ENCODE results near the gene LTBR.

LTBR gene

DNA sequence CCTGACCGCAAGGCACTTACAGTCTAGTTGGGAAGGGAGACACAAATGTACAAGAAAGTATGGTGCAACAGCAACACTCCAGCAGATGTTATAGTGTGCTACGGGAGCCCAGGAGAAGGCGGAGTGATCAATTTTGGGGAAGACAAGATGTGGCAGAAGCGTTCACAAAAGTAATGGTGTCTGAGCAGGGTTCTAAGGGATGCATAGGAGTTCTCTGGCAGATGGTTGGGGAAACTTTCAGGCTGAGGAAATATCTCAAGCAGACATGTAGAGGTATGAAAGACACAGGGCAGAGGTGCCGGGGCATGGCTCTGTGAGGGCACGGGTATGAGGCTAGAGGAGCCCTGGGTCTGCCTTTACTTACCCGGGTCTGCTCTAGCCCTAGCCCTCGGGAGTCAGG, 37.0 kb upstream of the LTBR start:
- DNase-seq = no peak

GRCh38 chr12:6347367-6348338, 36.3 kb upstream of the LTBR start:
- DNase-seq = peak; percentile 32

GRCh38 chr12:6351622-6352021, 32.3 kb upstream of the LTBR start:
- no peak for DNase-seq

- DNase-seq = peak; percentile 77
These were observed 31.5 kb upstream of the LTBR start for GRCh38 chr12:6352193-6353173.

DNA sequence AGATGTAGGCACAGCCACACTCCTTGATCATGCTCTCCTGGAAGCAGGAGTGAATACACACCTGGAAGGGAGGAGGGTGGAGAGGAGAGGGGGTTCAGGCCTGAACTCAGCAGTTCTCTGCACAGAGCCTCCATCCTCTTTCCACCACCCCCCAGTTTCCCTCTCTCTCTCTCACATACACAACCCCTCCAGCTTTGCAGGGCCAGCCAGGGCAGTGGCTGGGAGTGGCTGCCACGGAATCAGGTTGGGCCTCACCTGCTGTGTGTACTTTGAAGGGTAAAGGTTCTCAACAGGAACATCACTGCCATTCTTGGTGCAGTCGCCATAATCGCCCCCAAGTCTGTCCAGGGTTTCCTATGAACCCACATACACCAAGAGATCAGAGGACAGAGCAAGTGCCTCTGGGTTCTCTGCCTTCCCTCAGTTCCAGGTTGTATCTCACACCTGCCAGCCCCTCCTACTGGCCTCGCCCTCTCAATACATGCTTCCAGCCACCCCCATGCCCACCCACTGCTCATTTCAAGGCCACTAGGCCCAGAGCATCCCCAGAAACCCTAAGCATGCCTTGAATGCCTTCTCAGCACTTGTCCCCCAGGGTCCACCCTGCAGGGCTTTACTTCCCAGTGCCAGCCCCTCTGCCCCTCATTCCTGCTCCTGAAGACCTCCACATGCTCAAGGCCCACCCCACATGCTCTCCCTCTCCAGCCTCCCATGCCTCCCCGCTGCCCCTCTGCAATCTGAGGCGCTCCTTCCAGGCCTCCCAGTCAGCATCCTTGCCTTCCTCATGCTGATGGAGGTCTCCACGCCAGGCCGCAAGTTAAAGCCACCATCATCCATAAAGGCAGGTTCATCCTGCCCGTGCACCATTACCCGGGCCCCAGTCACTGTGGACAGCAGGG, 29.2 kb upstream of the LTBR start:
- DNase-seq = no peak

DNA sequence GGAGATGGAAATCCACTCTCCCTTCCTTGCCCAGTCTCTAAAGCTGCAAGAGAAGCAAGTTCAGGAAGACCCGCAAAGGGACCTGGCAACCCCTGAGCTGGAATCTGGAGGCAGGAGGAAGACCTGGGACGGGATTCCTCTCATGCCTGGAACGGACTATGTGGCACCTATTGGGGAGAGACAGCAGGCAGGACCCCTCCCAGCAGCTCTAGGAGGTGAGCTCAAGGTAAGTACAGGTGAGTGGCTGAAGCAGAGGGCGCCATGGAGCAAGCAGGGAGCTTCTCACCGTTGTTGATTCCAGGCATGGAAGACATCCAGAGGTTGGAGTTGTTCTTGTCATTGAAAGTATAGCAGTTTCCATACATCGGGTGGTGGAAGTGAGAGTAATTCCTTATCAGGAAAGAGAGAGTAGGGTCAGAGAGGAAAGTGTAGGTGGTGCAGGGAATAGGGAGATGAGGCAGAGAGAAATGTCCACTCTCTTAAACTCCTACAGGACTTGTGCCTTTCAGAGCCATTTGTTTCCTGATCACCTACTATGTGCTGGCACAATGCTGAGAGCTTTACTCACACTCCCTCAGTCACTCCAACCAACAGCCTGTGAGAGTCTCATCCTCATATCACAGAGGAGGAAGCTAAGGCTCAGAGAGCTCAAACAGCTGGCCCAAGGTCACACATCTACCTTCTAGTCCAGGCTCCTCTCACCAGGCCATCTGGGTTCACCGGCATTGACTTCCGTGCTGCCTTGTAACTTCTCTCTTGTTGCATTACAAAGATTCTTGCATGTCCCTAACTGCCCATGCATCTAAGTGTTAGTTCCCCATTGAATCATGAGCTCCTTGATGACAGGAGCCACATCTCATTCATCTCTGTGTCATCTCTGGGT, 28.2 kb upstream of the LTBR start:
- peak; percentile 91 for DNase-seq

DNA sequence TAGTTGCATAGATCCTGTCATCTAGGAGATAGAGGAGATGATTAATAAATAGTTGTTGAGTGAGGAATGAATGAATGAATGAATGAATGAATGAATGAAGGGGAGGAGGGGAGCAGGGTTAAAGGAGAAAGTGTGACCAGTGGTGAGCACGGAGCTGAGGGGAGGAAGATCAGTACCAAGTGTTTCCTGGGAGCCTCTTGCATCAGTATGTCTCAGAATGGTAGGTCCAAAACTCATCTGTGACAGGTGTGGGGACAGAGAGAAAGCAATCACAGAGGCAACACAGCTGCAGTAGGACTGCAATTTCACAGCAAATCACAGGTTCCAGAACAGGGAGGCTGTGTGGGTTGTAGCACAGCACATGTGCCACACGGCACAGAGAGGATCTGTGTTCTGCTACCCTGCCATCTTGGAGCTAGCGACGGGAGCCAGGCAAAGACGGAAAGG, 27.6 kb upstream of the LTBR start:
- no peak for DNase-seq

DNA sequence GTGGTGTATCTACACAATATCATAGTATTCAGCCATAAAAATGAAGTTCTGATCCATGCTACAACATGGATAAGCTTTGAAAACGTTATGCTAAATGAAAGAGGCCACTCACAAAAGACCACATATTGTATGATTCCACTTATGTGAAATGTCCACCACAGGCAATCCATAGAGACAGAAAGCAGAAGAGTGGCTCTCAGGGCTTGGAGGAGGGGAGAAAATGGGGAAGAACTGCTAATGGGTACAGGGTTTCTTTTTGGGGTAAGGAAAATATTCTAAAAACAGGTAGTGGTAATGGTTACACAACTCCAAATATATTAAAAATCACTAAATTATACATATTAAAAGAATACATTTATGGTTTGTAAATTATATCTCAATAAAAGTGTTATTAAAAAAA, 25.1 kb upstream of the LTBR start:
- peak; percentile 72 for DNase-seq

DNA sequence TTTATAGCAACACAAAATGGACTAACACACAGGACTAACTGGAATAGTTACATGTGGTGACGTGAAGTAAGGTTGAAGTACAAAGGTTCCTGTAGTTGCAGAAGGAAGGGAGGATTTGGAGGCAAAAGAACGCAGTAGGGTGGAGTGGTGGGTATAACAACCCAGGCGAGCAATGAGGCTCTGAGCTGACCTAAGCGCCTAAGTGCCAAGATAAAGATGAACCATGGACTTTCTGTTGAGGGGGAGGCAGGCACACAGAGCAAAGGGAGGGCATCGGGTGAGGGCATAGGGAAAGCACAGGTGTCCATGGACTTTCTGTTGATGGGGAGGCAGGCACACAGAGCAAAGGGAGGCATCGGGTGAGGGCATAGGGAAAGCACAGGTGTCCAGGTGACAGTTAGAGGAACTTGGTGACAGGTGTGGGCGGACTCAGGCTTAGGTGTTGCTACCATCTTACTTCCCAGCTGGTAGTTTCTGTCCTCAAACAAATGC, 23.8 kb upstream of the LTBR start:
- DNase-seq = no peak

GRCh38 chr12:6360578-6361490, 23.1 kb upstream of the LTBR start:
- DNase-seq = no peak

DNA sequence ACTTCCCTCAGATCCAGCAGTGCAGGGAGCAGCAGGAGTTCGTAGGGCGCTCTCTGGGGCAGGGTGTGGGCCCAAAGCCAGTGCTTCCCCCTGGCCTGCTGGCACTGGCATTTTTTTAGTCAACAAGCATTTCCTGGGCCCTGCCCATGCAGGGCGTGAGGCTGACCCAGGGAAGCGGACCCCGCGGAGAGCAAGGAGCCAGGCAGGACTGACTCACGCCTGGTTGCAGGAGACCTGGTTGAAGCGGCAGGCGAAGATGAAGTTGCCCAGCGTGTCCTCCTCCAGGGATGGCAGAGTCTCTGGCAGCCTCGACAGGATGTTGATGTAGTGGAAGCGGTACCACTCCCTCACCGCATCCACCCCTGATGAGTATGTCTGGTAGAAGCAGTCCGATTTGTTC, 22.1 kb upstream of the LTBR start:
- DNase-seq = peak; percentile 58

- DNase-seq = no peak
These were observed 21.6 kb upstream of the LTBR start for GRCh38 chr12:6362403-6362802.

- DNase-seq = no peak
These were observed 21.0 kb upstream of the LTBR start for GRCh38 chr12:6363010-6363329.

DNA sequence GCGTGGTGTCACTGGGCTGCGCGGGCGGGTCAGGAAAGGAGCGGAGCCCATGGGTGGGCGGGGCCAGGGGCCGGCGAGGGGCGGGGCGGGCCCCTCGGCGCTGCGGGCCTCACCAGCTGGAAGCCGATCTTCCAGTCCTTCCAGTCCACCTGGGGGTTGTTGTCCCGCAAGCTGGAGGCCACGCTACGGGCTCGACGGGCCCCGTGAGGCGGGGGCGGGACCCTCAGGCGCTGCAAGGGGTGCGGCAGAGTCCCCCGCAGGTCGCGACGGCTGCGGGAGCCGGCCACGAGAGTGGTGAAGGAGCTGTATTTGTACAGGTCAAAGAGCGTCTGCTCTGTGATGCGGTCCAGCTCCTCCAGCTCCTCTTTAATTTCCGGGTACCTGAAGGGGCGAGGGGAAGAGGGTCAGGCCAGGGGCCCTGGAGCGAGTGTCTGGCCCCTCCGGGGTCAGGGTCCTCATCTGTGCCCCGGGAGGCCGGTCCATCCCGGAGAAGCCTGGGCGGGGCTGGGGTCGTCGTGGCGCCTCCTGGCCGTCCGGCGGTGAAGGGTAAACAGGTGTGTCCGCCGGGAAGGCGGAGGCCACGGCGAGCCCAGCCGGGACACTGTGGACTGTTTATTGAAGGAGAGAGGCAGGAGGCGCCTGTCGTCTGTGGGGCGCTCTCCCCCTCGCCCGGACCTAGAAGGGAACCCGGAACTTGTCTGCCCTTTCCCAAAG, 20.5 kb upstream of the LTBR start:
- DNase-seq = peak; percentile 81

DNA sequence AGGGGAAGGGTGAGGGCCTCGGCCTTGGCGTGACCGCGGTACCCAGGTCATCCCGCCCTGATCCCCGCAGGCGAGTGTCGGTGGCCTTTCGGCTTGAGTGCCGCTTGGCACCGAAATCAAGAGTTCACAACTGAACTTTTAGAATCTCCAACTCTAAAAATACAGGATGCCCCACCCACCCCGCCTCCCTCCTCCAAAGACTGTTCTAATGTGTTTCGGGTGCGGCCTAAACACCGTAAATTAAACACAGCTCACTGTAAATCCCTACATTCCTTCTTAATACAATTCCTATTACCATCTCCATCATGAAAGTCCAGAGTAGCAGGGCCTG, 20.0 kb upstream of the LTBR start:
- DNase-seq = peak; percentile 39

- DNase-seq = peak; percentile 82
These were observed 16.6 kb upstream of the LTBR start for GRCh38 chr12:6367065-6367968.

DNA sequence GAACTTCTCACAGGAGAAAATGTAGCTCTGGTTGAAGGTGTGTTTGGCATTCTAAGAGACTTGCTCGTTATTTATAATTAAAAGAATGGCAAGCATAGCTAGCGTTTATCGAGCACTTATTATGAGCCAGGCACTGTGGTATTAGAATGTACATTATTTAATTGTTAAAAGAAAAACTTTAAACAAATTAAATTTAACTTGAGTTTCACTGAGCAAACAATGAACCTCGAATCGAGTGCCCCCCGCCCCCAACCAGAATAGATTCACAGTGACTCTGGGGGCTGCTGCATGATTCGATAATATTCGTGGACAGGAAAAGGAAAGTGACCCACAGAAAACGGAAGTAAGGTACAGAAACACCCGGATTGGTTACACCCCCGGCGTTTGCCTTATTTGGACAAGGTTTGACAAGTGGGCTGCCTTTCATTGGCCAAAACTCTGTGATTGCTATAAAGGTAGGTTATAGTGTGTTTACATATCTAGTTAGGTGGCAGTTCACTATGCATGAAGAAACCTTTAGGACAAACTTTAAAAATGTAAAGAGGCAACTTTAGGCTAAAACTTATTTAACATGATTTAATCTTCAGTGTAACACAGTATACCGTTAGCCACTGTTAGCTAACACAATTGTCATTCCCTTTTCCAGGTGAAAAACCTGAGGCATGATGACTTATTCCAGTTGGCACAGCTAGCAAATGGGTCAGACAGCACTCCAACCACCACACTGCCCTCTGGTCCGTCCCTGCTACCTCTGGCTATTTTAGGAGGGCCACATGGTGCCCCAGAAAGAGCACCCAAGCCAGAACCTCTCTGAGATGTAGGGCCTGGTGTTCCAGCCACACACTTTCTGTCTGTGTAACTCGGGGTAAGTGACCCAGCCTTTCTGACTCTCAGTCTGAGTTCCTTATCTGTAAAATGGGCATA, 15.7 kb upstream of the LTBR start:
- DNase-seq = peak; percentile 83

Measured in inflammatory macrophage treated with lipopolysaccharide for 4 hours (primary cell).